Neural cell (in vitro differentiated cells): Measurements from ENCODE around the gene PP2D1. TPM values are rescaled to one million over a fixed set of nuclear protein-coding genes. Genes with fewer than 3 reads are reported as not detected.

Experiments
- H2AFZ ChIP-seq: fragments of 200-600, 300-800 bp; sonication (generic), shearing (Covaris generic); 2 replicates; pipeline ENCODE4 v1.6.0; 2014; ENCODE audit warnings: low read depth, mild to moderate bottlenecking, antibody characterized with exemption, low read length, moderate library complexity
- H3F3A ChIP-seq: fragments of 200-600 bp; shearing (Covaris generic); 2 replicates; pipeline ENCODE4 v1.6.1; 2016; ENCODE audit warnings: mild to moderate bottlenecking, moderate library complexity, mixed read lengths, antibody characterized with exemption, low read length; ENCODE audit not compliant: insufficient read depth, poor library complexity, severe bottlenecking
- H3K27ac ChIP-seq: fragments of 200-600, 300-800 bp; sonication (generic), shearing (Covaris generic); 2 replicates; pipeline ENCODE4 v1.5.1; 2014; ENCODE audit warnings: mild to moderate bottlenecking, low read length, moderate library complexity
- H3K27me3 ChIP-seq: fragments of 300-800, 200-600 bp; sonication (generic), shearing (Covaris generic); 2 replicates; pipeline ENCODE4 v1.6.0; 2014; ENCODE audit warnings: mild to moderate bottlenecking, low read depth, low read length, moderate library complexity; ENCODE audit not compliant: insufficient read depth
- H3K36me3 ChIP-seq: fragments of 300-800, 200-600 bp; sonication (generic), shearing (Covaris generic); 2 replicates; pipeline ENCODE4 v1.5.1; 2014; ENCODE audit warnings: mild to moderate bottlenecking, antibody characterized with exemption, low read length, moderate library complexity; ENCODE audit not compliant: insufficient read depth
- H3K4me2 ChIP-seq: fragments of 300-800, 200-600 bp; sonication (generic), shearing (Covaris generic); 2 replicates; pipeline ENCODE4 v1.6.0; 2014; ENCODE audit warnings: mild to moderate bottlenecking, low read length
- H3K4me3 ChIP-seq: fragments of 300-800, 200-600 bp; sonication (generic), shearing (Covaris generic); 2 replicates; pipeline ENCODE4 v1.5.1; 2014; ENCODE audit warnings: mild to moderate bottlenecking, low read length, moderate library complexity
- H3K79me2 ChIP-seq: fragments of 200-600 bp; shearing (Covaris generic); replicated peaks from 2 replicates; pipeline ENCODE4 v1.6.0; 2014; ENCODE audit warnings: mild to moderate bottlenecking, low read length, moderate library complexity; ENCODE audit not compliant: insufficient read depth
- H3K9ac ChIP-seq: fragments of 300-800, 200-600 bp; sonication (generic), shearing (Covaris generic); 2 replicates; pipeline ENCODE4 v1.6.1; 2016; ENCODE audit warnings: mild to moderate bottlenecking, low read length, mixed read lengths
- H3K9me2 ChIP-seq: fragments of 200-600 bp; shearing (Covaris generic); 2 replicates; pipeline ENCODE4 v1.6.1; 2016; ENCODE audit warnings: mild to moderate bottlenecking, low read length, mixed read lengths; ENCODE audit not compliant: insufficient read depth
- H3K9me3 ChIP-seq: fragments of 200-600, 300-800 bp; sonication (generic), shearing (Covaris generic); 2 replicates; pipeline ENCODE4 v1.6.1; 2016; ENCODE audit warnings: mild to moderate bottlenecking, mixed run types, low read length, moderate library complexity, mixed read lengths
- H4K20me1 ChIP-seq: fragments of 200-600 bp; shearing (Covaris generic); 2 replicates; pipeline ENCODE4 v1.6.1; 2016; ENCODE audit warnings: mild to moderate bottlenecking, mixed run types; ENCODE audit not compliant: insufficient read depth
- CTCF ChIP-seq: fragments of 450-650 bp; IDR thresholded peaks from 2 replicates; pipeline ENCODE4 v1.5.1; 2014; ENCODE audit warnings: antibody characterized with exemption, mild to moderate bottlenecking, moderate library complexity; ENCODE audit not compliant: poor library complexity, severe bottlenecking
- EP300 ChIP-seq: fragments of 450-650 bp; conservative IDR thresholded peaks from 2 replicates; pipeline ENCODE4 v1.6.1; 2014; ENCODE audit warnings: antibody characterized with exemption, mild to moderate bottlenecking, moderate library complexity; ENCODE audit not compliant: poor library complexity, severe bottlenecking
- EZH2 ChIP-seq: fragments of 200-600, 300-800 bp; shearing (Covaris generic), sonication (generic); IDR thresholded peaks from 2 replicates; pipeline ENCODE4 v1.6.1; 2014; ENCODE audit warnings: antibody characterized with exemption, low read length, borderline replicate concordance, mild to moderate bottlenecking; ENCODE audit not compliant: insufficient read depth, poor library complexity, severe bottlenecking
- MXI1 ChIP-seq: fragments of 450-650 bp; conservative IDR thresholded peaks from 2 replicates; pipeline ENCODE4 v1.6.1; 2014; ENCODE audit warnings: antibody characterized with exemption, mild to moderate bottlenecking; ENCODE audit not compliant: poor library complexity, severe bottlenecking
- POLR2AphosphoS5 ChIP-seq: IDR thresholded peaks from 2 replicates; pipeline ENCODE4 v1.6.1; 2012
- RAD21 ChIP-seq: fragments of 450-650 bp; conservative IDR thresholded peaks from 2 replicates; pipeline ENCODE4 v1.6.1; 2014; ENCODE audit warnings: antibody characterized with exemption, mild to moderate bottlenecking, moderate library complexity
- SMC3 ChIP-seq: fragments of 450-650 bp; conservative IDR thresholded peaks from 2 replicates; pipeline ENCODE4 v1.6.1; 2014; ENCODE audit warnings: antibody characterized with exemption, mild to moderate bottlenecking, moderate library complexity; ENCODE audit not compliant: poor library complexity
- TAF1 ChIP-seq: IDR thresholded peaks from 2 replicates; pipeline ENCODE4 v1.6.1; 2012; ENCODE audit warnings: low read depth
- polyA plus RNA-seq: library from polyadenylated mRNA; depleted of rRNA; stranded (reverse); fragments of >200 nt; gene quantifications from 2 replicates; pipeline ENCODE4 v1.2.3, GENCODE V29; 2014
- TF ChIP-seq, protein P1 (sequence below): IDR thresholded peaks from 2 replicates; pipeline ENCODE4 v1.6.1; 2012; ENCODE audit warnings: borderline replicate concordance

PP2D1 gene
- polyA plus RNA-seq, 1 donor from 2014 or later: not detected

DNA sequence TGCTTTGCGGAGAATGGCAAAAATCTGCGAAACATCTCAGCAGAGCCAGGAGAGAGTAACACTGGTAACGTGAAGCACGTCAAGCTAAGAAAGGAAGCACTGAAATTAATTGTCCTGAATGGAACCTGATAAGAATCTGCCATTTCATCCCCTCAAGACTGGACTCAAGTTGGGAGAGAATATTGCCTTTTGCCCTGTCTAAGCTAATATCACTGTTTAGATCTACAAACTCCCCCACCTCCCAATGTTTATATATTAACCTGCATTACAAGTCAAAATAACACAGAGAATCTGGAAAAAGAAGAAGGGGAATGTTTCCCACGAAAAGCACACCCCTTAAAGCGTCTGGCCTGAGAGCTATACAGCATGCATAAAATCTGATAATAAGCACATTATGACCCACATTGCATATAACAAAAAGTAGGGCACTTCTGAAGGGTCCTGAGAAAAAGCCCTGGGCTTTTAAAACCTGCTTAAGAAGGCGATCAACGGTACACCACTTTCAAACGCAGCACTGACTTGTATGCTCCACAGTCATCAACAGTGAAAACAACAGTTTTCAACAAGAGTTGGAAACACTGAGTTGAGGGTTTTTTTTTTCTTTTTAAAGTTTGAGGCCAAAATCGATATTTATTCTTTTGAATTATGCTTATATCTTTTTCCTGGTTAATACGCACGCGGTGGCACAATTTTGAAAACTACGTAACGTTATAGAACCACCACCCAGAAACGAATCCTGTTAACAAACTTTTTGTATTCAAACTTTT, 26.8 kb upstream of the PP2D1 start:
- Histone ChIP-seq H3K9me3 (no peaks in the 10 kb centered on the region), H3K9ac (no peak overlapping the region), H4K20me1 (no peaks in the 10 kb centered on the region), H3K79me2 (peaks cover 9% of the 10 kb centered on the region), H3K27me3 (no peaks in the 10 kb centered on the region), H3K4me2 (no peak overlapping the region), H2AFZ (no peak overlapping the region), H3K36me3 (no peaks in the 10 kb centered on the region), H3K27ac (no peak overlapping the region), H3F3A (no peaks in the 10 kb centered on the region), H3K4me3 (peak overlapping the region; percentile 87), H3K9me2 (no peaks in the 10 kb centered on the region)
- TF ChIP-seq, protein P1, sequence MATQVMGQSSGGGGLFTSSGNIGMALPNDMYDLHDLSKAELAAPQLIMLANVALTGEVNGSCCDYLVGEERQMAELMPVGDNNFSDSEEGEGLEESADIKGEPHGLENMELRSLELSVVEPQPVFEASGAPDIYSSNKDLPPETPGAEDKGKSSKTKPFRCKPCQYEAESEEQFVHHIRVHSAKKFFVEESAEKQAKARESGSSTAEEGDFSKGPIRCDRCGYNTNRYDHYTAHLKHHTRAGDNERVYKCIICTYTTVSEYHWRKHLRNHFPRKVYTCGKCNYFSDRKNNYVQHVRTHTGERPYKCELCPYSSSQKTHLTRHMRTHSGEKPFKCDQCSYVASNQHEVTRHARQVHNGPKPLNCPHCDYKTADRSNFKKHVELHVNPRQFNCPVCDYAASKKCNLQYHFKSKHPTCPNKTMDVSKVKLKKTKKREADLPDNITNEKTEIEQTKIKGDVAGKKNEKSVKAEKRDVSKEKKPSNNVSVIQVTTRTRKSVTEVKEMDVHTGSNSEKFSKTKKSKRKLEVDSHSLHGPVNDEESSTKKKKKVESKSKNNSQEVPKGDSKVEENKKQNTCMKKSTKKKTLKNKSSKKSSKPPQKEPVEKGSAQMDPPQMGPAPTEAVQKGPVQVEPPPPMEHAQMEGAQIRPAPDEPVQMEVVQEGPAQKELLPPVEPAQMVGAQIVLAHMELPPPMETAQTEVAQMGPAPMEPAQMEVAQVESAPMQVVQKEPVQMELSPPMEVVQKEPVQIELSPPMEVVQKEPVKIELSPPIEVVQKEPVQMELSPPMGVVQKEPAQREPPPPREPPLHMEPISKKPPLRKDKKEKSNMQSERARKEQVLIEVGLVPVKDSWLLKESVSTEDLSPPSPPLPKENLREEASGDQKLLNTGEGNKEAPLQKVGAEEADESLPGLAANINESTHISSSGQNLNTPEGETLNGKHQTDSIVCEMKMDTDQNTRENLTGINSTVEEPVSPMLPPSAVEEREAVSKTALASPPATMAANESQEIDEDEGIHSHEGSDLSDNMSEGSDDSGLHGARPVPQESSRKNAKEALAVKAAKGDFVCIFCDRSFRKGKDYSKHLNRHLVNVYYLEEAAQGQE: no peak
- TF ChIP-seq EZH2: no peak
- TF ChIP-seq CTCF: no peak
- TF ChIP-seq SMC3: no peak
- no peak for TF ChIP-seq TAF1
- no peak for TF ChIP-seq RAD21
- TF ChIP-seq EP300: no peak
- no peak for TF ChIP-seq POLR2AphosphoS5
- no peak for TF ChIP-seq MXI1

DNA sequence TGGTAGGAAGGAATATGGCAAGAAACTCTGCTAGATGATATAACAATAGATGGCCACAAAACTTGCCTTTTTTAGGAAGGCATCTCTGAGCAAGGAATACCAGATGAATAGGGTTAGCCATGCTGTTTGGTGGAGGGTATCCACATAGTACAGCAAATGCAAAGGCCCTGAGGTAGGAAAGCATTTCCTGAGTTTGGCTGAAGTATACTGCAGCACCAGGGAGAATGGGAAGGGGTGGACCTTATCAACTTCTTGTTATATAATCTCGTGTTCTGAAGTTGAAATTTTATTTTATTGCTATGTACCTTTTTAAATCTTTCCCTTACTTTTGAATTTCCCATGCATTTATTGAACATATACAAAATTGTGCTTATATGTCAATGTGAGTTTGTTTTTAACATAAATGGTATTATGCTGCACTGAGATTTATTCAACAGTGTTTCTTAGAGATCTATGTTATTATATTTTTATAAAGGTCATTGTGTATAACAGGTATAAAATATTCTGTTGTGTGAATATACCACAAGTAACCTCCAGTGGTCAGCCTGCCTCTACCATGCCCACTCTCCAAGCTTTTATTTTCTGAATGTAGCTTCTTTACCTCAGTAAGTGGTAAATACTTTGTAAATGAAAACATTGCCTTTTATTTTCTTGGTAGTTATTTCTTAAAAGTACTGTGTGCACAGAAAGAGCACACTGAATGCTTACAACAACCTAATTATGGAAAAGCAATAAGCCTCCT, 25.4 kb upstream of the PP2D1 start:
- H3K27ac ChIP-seq: no peak overlapping the region
- no peaks in the 10 kb centered on the region for H3K36me3 ChIP-seq
- H3K27me3 ChIP-seq: no peaks in the 10 kb centered on the region
- no peaks in the 10 kb centered on the region for H3K9me2 ChIP-seq
- no peak overlapping the region for H3K4me3 ChIP-seq
- H2AFZ ChIP-seq: no peak overlapping the region
- no peaks in the 10 kb centered on the region for H3K9me3 ChIP-seq
- no peaks in the 10 kb centered on the region for H4K20me1 ChIP-seq
- no peaks in the 10 kb centered on the region for H3F3A ChIP-seq
- H3K9ac ChIP-seq: no peak overlapping the region
- TF ChIP-seq EZH2 (no peak), CTCF (peak; percentile 13), SMC3 (no peak), POLR2AphosphoS5 (no peak), TAF1 (no peak), EP300 (no peak), RAD21 (no peak)
- peaks cover 6% of the 10 kb centered on the region for H3K79me2 ChIP-seq
- no peak overlapping the region for H3K4me2 ChIP-seq
